GM08714 (cell line): ENCODE results near the gene ERVFRD-1.
"Not testable (repeated sequence)": the region's sequence is repeated elsewhere in the genome, so short reads cannot be mapped to it uniquely, and the experiment has no call there.

ENCODE experiments used
- H3K4me3 ChIP-seq: fragments of 200-500 bp; sonication (Bioruptor generic); 2 replicates; pipeline ENCODE4 v1.5.1; 2014; ENCODE audit warnings: mild to moderate bottlenecking, low read length, inconsistent platforms
- ZNF274 ChIP-seq: IDR thresholded peaks from 2 replicates; pipeline ENCODE4 v1.6.1; 2012; ENCODE audit warnings: mild to moderate bottlenecking, low read depth, low read length

Gene ERVFRD-1

DNA sequence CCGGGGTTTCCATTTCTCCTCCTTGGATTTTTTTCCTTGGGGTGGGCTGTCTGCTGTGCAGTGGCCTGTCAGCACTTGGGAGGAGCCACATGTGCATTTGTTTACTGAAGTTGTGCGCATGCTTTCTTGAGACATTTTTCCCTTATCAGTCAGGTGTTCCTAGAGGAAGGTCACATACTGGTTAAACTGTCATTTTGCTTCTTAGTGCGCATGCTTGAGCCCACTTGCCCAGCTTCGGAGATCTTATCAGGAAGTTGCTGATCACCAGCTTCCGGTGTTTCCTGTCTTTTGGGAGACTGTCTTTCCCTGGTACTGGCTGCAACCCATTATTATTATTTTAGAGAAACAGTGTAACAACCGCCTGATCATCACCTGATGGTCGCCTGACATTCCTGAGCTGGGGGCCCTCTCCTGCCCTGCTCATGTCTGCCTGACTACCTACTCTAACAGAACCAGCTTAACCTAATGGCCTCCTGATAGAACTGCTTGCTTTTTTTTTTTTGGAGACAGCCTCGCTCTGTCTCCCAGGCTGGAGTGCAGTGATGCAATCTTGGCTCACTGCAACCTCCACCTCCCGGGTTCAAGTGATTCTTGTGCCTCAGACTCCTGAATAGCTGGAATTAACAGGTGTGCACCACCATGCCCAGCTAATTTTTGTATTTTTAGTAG, 378 bp upstream of the ERVFRD-1 start:
- TF ChIP-seq ZNF274 = no peak
- no peak overlapping the region for H3K4me3 ChIP-seq

DNA sequence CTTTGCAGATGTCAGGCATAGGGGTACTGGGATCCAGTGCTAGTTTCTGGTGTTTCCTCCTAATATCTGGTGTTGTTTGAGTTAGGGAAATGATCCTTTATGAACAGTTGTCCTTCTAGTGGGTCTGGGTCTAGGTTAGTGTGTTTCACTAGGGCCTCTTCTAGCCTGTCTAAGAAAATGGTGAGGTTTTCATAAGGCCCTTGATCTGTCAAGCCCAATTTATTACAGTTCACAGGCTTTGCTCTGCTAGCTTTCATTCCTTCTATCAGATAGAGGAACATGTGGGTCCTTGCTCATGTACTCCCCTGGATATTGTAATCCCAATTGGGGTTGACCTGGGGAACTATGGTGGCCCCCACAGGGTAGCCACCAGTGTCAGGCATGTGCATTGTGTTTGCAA, 2.8 kb downstream of the ERVFRD-1 start:
- no peak overlapping the region for H3K4me3 ChIP-seq
- no peak for TF ChIP-seq ZNF274

DNA sequence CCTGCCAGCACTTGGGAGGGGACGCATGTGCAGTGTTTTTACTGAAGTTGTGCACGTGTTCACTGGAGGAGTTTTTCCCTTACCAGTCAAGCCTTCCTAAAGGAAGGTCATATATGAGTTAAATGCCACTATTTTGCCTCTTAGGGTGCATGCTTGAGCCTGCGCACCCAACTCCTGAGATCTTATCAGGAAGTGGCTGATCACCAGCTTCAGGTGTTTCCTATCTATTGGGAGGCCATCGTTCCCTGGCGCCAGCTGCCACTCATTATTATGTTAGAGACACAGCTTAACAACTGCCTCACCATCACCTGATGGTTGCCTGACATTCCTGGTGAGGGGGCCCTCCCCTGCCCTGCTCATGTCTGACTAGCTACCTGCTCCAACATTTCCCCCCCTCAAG, 8.5 kb downstream of the ERVFRD-1 start:
- no peak overlapping the region for H3K4me3 ChIP-seq
- TF ChIP-seq ZNF274 = no peak

DNA sequence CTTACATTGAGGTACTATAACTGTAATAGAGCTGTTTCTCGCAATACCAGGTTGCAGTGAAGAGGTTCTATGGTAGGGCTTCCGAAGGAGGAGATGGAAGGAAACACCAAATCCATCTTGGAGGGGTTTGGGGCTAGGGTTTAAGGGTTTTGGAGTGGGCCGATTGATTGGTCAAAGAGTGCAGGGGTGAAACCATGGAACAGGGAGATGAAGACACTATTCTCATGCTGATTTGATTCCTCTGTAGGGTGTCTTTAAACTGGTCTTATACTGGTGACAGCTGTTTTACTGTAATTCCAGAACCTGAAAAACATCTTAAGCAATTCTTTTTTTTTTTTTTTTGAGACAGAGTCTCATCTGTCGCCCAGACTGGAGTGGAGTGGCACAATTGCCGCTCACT, 10.1 kb downstream of the ERVFRD-1 start:
- no peak overlapping the region for H3K4me3 ChIP-seq
- TF ChIP-seq ZNF274 = no peak

GRCh38 chr6:11098004-11098403, 13.5 kb downstream of the ERVFRD-1 start:
- no peak for TF ChIP-seq ZNF274
- no peak overlapping the region for H3K4me3 ChIP-seq

- no peak for TF ChIP-seq ZNF274
- H3K4me3 ChIP-seq = no peak overlapping the region
Measured at GRCh38 chr6:11097476-11097875, 14.0 kb downstream of the ERVFRD-1 start.

DNA sequence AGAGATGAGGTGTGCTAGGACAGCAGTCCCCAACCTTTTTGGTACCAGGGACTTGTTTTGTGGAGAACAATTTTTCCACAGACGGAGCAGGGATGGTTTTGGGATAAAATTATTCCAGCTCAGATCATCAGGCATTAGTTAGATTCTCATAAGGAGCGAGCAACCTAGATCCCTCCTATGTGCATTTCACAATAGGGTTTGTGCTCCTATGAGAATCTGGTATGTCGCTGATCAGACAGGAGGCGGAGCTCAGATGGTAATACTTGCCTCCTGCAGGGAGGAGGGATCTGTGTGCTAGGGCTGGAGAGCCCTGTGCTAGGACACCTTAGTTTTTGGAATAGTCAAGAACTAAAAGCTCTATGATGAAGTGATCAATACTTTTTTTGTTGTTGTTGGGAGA, 15.4 kb downstream of the ERVFRD-1 start:
- TF ChIP-seq ZNF274 = no peak
- H3K4me3 ChIP-seq = no peak overlapping the region; the same call in 1 of the 2 replicates

GRCh38 chr6:11094941-11095340, 16.6 kb downstream of the ERVFRD-1 start:
- TF ChIP-seq ZNF274 = no peak
- H3K4me3 ChIP-seq = peak overlapping the region; percentile 91

DNA sequence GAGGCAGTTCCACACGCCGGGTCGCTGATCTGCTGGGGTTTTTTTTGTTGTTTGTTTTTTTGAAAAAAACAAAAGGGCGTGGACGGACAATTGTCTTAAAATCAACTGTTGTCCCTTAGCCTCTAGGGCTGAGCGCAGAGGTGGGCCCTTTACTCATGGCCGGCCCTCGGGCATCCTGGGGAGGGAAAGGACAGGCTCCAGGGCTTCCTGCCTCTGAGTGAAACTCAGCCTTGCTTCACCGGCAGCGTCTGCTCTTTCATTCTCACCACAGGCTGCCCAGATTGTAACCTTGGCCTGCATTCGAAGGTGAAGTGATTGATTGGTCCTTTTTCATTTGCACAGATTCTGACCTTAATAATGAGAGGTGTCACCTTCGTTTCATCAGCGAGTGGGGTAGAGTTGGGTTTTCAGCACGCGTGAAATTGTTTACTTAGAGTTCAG, 17.1 kb downstream of the ERVFRD-1 start:
- TF ChIP-seq ZNF274 = no peak

GRCh38 chr6:11093626-11094410, 17.7 kb downstream of the ERVFRD-1 start, which contains the start of gene SMIM13:
SMIM13 (plus strand) TSS chr6:11093834; CDS start chr6:11094314, 480 bp downstream.
- no peak for TF ChIP-seq ZNF274
- H3K4me3 ChIP-seq = peak within 1 kb of the TSS; percentile 91

More for the DNA sequence above, 17.1 kb downstream of the ERVFRD-1 start:
- peak overlapping the region; percentile 91 for H3K4me3 ChIP-seq

DNA sequence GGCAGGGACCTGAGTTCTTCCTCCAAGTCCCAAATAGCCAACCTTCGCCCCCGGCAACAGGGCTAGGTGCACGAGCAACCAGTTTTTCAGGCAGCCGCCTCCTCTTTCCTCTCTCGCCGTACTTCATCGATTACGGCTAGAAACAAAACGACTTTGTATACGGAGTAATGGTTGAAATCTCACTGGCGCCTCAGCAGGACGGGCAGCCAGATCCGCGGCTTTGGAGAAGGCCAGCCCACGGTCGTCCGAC, 18.2 kb downstream of the ERVFRD-1 start:
- no peak for TF ChIP-seq ZNF274

GRCh38 chr6:11092668-11093375, 18.7 kb downstream of the ERVFRD-1 start:
- no peak for TF ChIP-seq ZNF274

More for the DNA sequence above, 18.2 kb downstream of the ERVFRD-1 start:
- H3K4me3 ChIP-seq = peak overlapping the region; percentile 91

GRCh38 chr6:11091141-11091540, 20.4 kb downstream of the ERVFRD-1 start:
- H3K4me3 ChIP-seq = not testable (repeated sequence)

More at GRCh38 chr6:11092668-11093375, 18.7 kb downstream of the ERVFRD-1 start:
- peak overlapping the region; percentile 91 for H3K4me3 ChIP-seq

DNA sequence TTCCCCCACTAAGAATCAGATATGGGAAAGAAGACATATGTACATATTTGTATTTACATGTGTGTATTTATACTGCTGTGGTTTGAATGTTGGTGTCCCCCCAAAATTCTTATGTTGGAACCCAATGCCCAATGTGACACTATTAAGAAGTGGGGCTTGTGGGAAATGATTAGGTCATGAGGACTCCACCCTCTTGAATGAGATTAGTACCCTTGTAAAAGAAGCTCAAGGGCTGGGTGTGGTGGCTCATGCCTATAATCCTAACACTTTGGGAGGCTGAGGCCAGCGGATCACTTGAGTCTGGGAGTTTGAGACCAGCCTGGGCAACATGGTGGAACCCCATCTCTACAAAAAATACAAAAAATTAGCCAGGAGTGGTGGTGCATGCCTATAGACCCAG, 21.8 kb downstream of the ERVFRD-1 start:
- no peak overlapping the region for H3K4me3 ChIP-seq
- no peak for TF ChIP-seq ZNF274

DNA sequence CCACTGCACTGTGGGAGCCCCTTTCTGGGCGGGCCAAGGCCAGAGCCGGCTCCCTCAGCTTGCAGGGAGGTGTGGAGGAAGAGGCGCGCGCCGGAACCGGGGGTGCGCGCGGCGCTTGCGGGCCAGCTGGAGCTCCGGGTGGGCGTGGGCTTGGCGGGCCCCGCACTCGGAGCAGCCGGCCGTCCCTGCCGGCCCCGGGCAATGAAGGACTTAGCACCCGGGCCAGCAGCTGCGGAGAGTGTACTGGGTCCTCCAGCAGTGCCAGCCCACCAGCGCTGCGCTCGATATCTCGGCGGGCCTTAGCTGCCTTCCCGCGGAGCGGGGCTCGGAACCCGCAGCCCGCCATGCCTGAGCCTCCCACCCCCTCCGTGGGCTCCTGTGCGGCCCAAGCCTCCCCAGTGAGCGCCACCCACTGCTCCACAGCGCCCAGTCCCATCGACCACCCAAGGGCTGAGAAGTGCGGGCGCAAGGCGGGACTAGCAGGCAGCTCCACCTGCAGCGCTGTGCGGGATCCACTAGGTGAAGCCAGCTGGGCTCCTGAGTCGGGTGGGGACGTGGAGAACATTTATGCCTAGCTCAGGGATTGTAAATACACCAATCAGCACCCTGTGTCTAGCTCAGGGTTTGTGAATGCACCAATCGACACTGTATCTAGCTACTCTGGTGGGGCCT, 24.2 kb downstream of the ERVFRD-1 start:
- peak overlapping the region; percentile 12; the same call in 1 of the 2 replicates for H3K4me3 ChIP-seq
